ENCODE results near the gene MYCBPAP.

Gene MYCBPAP

DNA sequence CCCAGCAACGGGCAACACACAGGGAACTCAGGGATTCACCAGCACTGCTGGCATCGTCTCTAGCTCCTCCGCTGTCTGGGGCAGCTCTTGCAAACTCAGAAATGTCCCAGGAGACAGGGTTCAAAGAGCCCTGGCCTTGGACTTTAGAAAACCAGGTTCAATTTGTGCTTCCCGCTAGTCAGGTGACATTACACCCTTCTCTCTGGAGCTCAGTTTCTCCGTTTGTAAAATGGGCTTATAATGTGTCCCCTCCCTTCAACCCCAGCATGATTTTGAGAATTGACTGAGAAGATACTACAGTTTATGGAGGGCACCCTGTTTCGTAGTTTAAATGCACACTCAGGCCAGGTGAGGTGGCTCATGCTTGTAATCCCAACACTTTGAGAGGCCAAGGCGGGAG is 1.9 kb upstream of the MYCBPAP start:
- no peak overlapping the region for H3K4me3 ChIP-seq (ENCODE audit: low read length)
- TF ChIP-seq, protein P1, sequence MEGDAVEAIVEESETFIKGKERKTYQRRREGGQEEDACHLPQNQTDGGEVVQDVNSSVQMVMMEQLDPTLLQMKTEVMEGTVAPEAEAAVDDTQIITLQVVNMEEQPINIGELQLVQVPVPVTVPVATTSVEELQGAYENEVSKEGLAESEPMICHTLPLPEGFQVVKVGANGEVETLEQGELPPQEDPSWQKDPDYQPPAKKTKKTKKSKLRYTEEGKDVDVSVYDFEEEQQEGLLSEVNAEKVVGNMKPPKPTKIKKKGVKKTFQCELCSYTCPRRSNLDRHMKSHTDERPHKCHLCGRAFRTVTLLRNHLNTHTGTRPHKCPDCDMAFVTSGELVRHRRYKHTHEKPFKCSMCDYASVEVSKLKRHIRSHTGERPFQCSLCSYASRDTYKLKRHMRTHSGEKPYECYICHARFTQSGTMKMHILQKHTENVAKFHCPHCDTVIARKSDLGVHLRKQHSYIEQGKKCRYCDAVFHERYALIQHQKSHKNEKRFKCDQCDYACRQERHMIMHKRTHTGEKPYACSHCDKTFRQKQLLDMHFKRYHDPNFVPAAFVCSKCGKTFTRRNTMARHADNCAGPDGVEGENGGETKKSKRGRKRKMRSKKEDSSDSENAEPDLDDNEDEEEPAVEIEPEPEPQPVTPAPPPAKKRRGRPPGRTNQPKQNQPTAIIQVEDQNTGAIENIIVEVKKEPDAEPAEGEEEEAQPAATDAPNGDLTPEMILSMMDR (IDR thresholded peaks at IDR 0.05; ENCODE audit: insufficient read depth, low read depth, low read length, missing control alignments): no peak
- no peak for DNase-seq (ENCODE audit: low read depth)

DNA sequence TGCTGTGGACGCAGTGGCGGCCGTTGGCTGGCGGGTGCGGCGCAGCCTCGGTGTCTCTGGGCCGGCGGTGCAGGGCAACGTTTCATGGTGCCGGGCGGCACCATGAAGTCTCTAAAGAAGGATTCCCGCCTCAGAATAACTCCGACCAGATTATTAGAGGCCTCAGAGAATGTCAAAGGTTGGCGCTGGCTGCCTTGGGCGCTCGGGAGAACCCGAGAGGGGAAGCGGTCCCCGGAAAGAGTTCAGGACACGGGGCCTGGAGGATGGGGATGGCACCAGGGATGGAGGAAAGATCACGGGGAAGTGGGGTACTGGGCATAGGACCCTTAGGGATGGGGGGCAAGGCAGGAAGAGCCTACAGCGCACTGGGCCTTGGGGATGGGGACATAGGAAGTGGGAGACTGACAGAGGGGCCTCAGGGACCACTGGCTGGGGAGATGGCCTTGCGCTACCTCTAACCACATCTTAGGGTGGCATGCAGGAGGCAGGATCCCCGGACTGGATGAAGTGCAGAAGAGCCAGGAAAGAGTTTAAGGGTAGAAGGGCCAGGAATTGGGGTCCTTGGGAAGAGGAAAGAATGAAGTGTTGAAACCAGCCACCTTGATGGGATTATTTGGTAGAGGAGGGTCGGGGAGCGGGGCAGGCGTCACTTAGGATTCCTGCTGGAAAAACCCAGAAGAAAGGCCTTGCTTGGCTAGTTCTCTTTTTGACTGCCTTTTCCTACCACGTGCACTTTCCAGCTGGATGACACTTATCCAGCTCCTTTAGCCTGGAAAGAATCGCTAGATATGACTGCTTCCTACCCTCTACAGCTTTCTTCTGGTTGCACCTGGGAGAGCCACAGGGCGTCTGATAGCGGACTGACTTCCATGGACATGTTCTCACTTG is 578 bp downstream of the MYCBPAP start:
- TF ChIP-seq, protein P1 (IDR thresholded peaks at IDR 0.05; ENCODE audit: insufficient read depth, low read depth, low read length, missing control alignments): no peak
- H3K4me3 ChIP-seq (ENCODE audit: low read length): peak overlapping the region; percentile 33
- no peak for DNase-seq (ENCODE audit: low read depth)

DNA sequence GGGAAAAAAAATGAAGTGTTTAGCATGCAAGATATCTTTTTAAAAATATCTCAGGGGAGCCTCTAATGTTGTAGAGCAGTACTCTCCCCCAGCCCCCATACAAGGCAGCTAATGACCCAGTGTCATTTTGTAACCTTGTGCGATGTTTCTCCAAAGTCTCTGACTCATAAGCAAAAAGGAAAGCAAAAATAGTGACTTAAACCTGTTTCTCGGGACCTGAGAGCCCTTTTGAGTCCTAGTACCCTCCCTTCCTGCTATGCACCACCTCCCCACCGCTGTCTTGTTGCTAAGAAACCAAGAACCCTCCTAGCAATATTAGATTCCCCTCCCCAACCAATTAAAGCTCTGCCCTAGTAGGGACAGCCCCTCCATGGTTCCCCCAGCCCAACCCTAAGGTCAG is 2.8 kb downstream of the MYCBPAP start:
- TF ChIP-seq, protein P1 (IDR thresholded peaks at IDR 0.05; ENCODE audit: insufficient read depth, low read depth, low read length, missing control alignments): no peak
- no peak overlapping the region for H3K4me3 ChIP-seq (ENCODE audit: low read length)
- peak; percentile 39 for DNase-seq (ENCODE audit: low read depth)

DNA sequence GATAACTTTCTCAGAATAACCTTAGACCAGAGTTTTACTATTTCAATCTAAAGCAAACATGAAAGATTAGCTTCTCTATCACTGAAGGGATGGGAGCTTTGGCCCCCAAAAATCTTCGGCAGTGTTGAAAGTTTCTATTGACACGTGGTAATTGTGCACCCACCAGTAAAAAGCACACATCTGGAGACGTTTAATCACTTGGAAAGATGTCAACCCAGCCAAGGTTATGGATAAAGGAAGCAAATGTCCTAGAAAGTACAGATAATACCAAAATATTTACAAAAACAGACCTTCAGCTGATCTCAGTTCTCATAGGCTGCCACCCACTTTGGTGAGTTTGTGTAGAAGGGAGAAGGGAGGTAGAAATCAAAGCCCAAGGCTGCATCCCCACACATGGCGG is 5.3 kb downstream of the MYCBPAP start:
- TF ChIP-seq, protein P1 (IDR thresholded peaks at IDR 0.05; ENCODE audit: insufficient read depth, low read depth, low read length, missing control alignments): no peak
- DNase-seq (ENCODE audit: low read depth): no peak
- H3K4me3 ChIP-seq (ENCODE audit: low read length): no peak overlapping the region

DNA sequence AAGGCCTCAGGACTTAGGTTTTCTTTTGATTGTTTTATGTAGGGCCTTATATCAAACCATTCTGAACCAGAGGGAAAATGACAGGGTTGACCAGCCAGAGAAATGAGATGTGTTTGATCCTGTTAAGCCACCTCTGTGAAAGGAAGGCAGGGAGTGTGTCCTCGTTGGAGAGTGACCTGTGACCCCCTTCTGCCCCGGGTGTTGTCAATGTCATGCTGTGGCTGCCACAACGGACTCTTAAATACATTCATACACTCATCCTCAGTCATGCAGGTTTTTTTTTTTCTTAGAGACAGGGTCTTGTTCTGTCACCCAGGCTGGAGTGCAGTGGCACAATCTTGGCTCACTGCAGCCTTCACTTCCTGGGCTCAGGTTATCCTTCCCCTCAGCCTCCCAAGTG is 6.1 kb downstream of the MYCBPAP start:
- H3K4me3 ChIP-seq (ENCODE audit: low read length): no peak overlapping the region
- no peak for DNase-seq (ENCODE audit: low read depth)
- TF ChIP-seq, protein P1 (IDR thresholded peaks at IDR 0.05; ENCODE audit: insufficient read depth, low read depth, low read length, missing control alignments): no peak

DNA sequence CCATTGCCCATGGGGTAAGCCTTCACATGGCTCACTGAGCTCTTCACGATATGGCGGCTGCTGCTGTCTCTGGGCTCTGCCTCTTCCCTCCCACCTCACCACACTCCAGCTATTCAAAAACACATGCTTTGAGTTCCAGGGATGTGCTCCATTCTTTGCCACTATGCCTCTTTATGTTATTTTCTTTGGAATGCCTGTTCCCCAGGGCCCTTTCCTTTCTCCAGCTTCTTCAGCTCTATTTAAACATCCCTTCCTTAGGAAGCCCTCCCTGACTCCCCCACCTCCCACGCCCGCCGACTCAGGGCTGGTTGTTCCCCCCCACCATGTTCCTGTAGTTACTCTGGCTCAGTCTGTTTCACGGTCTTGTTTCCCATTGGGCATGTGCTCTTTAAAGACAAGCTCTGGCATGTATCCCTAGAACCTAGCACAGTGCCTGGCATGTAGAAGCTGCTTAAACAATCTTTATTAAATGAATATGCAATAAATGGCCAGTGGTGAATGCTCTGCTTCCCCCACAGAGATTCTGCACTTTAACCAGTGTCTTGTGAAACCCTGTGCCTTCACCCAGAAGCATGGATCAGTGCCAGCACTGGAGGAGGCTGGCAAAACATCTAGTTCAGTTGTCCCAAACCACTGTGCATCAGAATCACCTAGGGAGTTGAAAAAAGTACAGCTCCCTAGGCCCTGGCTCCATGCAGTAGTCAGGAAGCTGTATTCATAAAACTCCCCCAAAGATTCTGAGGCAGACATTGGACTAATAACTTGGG is 6.9 kb downstream of the MYCBPAP start:
- no peak overlapping the region for H3K4me3 ChIP-seq (ENCODE audit: low read length)
- DNase-seq (ENCODE audit: low read depth): peak; percentile 38
- TF ChIP-seq, protein P1 (IDR thresholded peaks at IDR 0.05; ENCODE audit: insufficient read depth, low read depth, low read length, missing control alignments): no peak
